Hepatocyte (in vitro differentiated cells): ENCODE measurements around the gene FAM169A. TPM values are rescaled to one million over a fixed set of nuclear protein-coding genes. Genes with fewer than 3 reads are reported as not detected.

Experiments
- DNase-seq: peaks from one replicate; pipeline ENCODE4 v3.0.0-alpha.2; 2016; ENCODE audit warnings: low spot score
- H2AFZ ChIP-seq: fragments of 200-600 bp; sonication (generic); 2 replicates; pipeline ENCODE4 v1.6.0; 2016; ENCODE audit warnings: antibody characterized with exemption, mild to moderate bottlenecking
- H3K27ac ChIP-seq: fragments of 200-600 bp; sonication (generic); 2 replicates; pipeline ENCODE4 v1.5.1; 2016; ENCODE audit warnings: mild to moderate bottlenecking
- H3K27me3 ChIP-seq: fragments of 200-600 bp; sonication (generic); 2 replicates; pipeline ENCODE4 v1.6.1; 2016
- H3K36me3 ChIP-seq: fragments of 200-600 bp; sonication (generic); replicated peaks from 2 replicates; pipeline ENCODE4 v1.5.1; 2016; ENCODE audit warnings: low read depth; ENCODE audit not compliant: insufficient read depth
- H3K4me1 ChIP-seq: fragments of 200-600 bp; sonication (generic); 2 replicates; pipeline ENCODE4 v1.5.1; 2016; ENCODE audit warnings: mild to moderate bottlenecking, moderate library complexity; ENCODE audit not compliant: insufficient read depth
- H3K4me2 ChIP-seq: fragments of 200-600 bp; sonication (generic); 2 replicates; pipeline ENCODE4 v1.6.0; 2016
- H3K4me3 ChIP-seq: fragments of 200-600 bp; sonication (generic); 2 replicates; pipeline ENCODE4 v1.5.1; 2016; ENCODE audit warnings: mild to moderate bottlenecking
- H3K79me2 ChIP-seq: fragments of 200-600 bp; sonication (generic); 2 replicates; pipeline ENCODE4 v1.6.0; 2017; ENCODE audit warnings: mild to moderate bottlenecking
- H3K9me2 ChIP-seq: fragments of 200-600 bp; sonication (generic); replicated peaks from 2 replicates; pipeline ENCODE4 v1.6.0; 2017; ENCODE audit warnings: mild to moderate bottlenecking; ENCODE audit not compliant: insufficient read depth
- H3K9me3 ChIP-seq: fragments of 200-600 bp; sonication (generic); 2 replicates; pipeline ENCODE4 v1.5.1; 2016; ENCODE audit warnings: low read depth, mild to moderate bottlenecking
- H4K20me1 ChIP-seq: fragments of 200-600 bp; sonication (generic); 2 replicates; pipeline ENCODE4 v1.6.0; 2016; ENCODE audit warnings: mild to moderate bottlenecking; ENCODE audit not compliant: insufficient read depth, poor library complexity, severe bottlenecking
- EZH2 ChIP-seq: fragments of 200-600 bp; sonication (generic); IDR thresholded peaks from 2 replicates; pipeline ENCODE4 v1.6.1; 2016; ENCODE audit warnings: antibody characterized with exemption, mild to moderate bottlenecking, borderline replicate concordance
- EZH2phosphoT487 ChIP-seq: fragments of 200-600 bp; sonication (generic); IDR thresholded peaks from one replicate; pipeline ENCODE4 v1.6.1; 2018; ENCODE audit warnings: antibody characterized with exemption, mild to moderate bottlenecking, low read depth, moderate library complexity; ENCODE audit not compliant: unreplicated experiment, severe bottlenecking
- WGBS: methylation state at CpG from one replicate; pipeline ENCODE4 v1.1.6; 2016; ENCODE audit warnings: low lambda C conversion rate; ENCODE audit errors: missing lambda C conversion rate; 5-methylcytosine and 5-hydroxymethylcytosine counted together
- polyA plus RNA-seq: library from polyadenylated mRNA; unstranded; fragments of >200 nt; fragmentation: Nextera tagmentation; extraction: Ambion mirVana; gene quantifications from 2 replicates; pipeline ENCODE4 v1.2.1, GENCODE V29; 2016
- total RNA-seq: library from RNA; depleted of rRNA; stranded (reverse); fragments of >200 nt; gene quantifications from 2 replicates; pipeline ENCODE4 v1.2.3, GENCODE V29; 2014
- TF ChIP-seq, protein P1 (sequence below): fragments of 200-600 bp; sonication (generic); IDR thresholded peaks from 2 replicates; pipeline ENCODE4 v1.5.1; 2016; ENCODE audit warnings: antibody characterized with exemption, mild to moderate bottlenecking; ENCODE audit not compliant: poor library complexity

The FAM169A gene
- total and polyA plus RNA-seq, 2 experiments from 2014 or later: 3.1 to 16.2 TPM

DNA sequence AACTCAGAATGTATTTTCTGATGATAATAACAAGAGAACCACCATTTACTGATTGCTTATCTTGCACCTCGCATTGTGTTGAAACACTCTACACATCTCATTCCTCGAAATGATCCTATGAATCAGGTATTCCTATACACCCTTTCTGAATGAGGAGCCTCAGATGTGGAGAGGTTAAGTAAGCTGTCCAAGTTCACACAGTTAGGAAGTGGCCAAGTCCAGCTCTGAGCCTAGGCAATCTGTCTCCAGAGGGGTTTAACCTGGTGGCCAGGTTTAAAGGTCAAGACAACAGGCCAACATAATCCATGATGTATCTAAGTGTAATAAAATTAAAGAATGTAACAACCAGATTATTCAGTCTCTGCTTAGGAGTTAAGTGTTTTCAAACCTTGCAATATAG is 12.9 kb downstream of the FAM169A start:
- H3K9me2 ChIP-seq: no peaks in the 10 kb centered on the region
- no peak for DNase-seq
- H3K79me2 ChIP-seq: peaks cover 42% of the 10 kb centered on the region
- H3K9me3 ChIP-seq: peaks cover 6% of the 10 kb centered on the region
- no peak overlapping the region for H3K4me2 ChIP-seq
- H3K27me3 ChIP-seq: no peaks in the 10 kb centered on the region
- no peak overlapping the region for H2AFZ ChIP-seq
- no peaks in the 10 kb centered on the region for H4K20me1 ChIP-seq
- no peak overlapping the region for H3K4me3 ChIP-seq
- H3K4me1 ChIP-seq: no peaks in the 10 kb centered on the region
- no peak overlapping the region for H3K27ac ChIP-seq
- WGBS: 92% methylated on average over 2 of the region's 2 CpGs
- TF ChIP-seq EZH2phosphoT487: no peak
- TF ChIP-seq, protein P1, sequence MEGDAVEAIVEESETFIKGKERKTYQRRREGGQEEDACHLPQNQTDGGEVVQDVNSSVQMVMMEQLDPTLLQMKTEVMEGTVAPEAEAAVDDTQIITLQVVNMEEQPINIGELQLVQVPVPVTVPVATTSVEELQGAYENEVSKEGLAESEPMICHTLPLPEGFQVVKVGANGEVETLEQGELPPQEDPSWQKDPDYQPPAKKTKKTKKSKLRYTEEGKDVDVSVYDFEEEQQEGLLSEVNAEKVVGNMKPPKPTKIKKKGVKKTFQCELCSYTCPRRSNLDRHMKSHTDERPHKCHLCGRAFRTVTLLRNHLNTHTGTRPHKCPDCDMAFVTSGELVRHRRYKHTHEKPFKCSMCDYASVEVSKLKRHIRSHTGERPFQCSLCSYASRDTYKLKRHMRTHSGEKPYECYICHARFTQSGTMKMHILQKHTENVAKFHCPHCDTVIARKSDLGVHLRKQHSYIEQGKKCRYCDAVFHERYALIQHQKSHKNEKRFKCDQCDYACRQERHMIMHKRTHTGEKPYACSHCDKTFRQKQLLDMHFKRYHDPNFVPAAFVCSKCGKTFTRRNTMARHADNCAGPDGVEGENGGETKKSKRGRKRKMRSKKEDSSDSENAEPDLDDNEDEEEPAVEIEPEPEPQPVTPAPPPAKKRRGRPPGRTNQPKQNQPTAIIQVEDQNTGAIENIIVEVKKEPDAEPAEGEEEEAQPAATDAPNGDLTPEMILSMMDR: no peak
- H3K36me3 ChIP-seq: no peaks in the 10 kb centered on the region

DNA sequence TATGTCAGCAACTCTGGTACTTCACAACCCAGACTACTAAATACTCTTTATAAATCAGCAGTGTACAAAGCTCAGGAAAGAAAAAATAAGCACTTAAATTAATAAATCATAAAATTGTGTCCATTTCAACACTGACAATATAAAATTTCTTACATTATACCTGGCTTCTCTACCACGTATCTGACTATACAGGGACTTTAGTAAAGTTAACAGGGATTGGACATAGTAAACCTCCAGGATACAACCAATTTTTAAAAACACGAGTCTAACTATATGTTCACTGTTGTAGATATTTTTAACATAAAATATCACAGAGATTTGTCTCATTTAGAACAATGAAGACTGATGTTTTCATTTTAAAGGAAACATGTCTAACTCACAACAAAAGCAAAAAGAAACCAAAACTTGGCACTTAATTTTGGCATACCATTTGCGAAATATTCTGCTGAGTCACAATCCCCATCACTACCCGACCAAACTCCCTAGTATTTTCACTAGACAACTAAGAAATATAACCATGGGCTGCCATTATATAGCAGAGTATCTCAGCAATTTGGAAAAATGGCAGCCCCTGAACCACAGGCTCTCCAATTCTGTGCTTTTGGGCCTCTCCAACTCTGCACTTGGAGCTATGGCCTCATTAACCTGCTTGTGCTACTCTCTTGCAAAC is 14.4 kb downstream of the FAM169A start:
- no peak overlapping the region for H3K27ac ChIP-seq
- H3K36me3 ChIP-seq: no peaks in the 10 kb centered on the region
- H3K4me3 ChIP-seq: no peak overlapping the region
- no peak for TF ChIP-seq EZH2
- TF ChIP-seq, protein P1: no peak
- no peak for TF ChIP-seq EZH2phosphoT487
- WGBS: 88% methylated on average over 4 of the region's 4 CpGs
- peaks cover 6% of the 10 kb centered on the region for H3K9me3 ChIP-seq
- H3K4me2 ChIP-seq: no peak overlapping the region
- DNase-seq: no peak
- H2AFZ ChIP-seq: no peak overlapping the region
- H3K79me2 ChIP-seq: peaks cover 38% of the 10 kb centered on the region
- no peaks in the 10 kb centered on the region for H3K4me1 ChIP-seq
- no peaks in the 10 kb centered on the region for H3K27me3 ChIP-seq
- no peaks in the 10 kb centered on the region for H4K20me1 ChIP-seq
- H3K9me2 ChIP-seq: no peaks in the 10 kb centered on the region

- Histone ChIP-seq H2AFZ (no peak overlapping the region), H3K9me2 (no peaks in the 10 kb centered on the region), H3K4me2 (no peak overlapping the region), H3K79me2 (peaks cover 33% of the 10 kb centered on the region), H3K27me3 (no peaks in the 10 kb centered on the region), H3K36me3 (no peaks in the 10 kb centered on the region), H4K20me1 (no peaks in the 10 kb centered on the region), H3K4me1 (no peaks in the 10 kb centered on the region), H3K4me3 (no peak overlapping the region), H3K27ac (no peak overlapping the region), H3K9me3 (peaks cover under 1% of the 10 kb centered on the region)
- 90% methylated on average over 4 of the region's 4 CpGs for WGBS
- DNase-seq: no peak
- TF ChIP-seq EZH2 (no peak), EZH2phosphoT487 (no peak)
- TF ChIP-seq, protein P1: no peak
Observed at GRCh38 chr5:74850789-74851425, 15.3 kb downstream of the FAM169A start.
